Upper lobe of right lung (tissue), 1 donor: ENCODE measurements around the gene GBA3. TPM values are rescaled to one million over a fixed set of nuclear protein-coding genes. Genes with fewer than 3 reads are reported as not detected.

ENCODE experiments used
- ATAC-seq: fragments of 200-7000 bp; cut with Tn5 transposase; one replicate; pipeline ENCODE4 v1.9.1; 2020; ENCODE audit warnings: mild to moderate bottlenecking, moderate library complexity
- DNase-seq: peaks from one replicate; pipeline ENCODE4 v3.0.0-alpha.2; 2020
- H3K27ac ChIP-seq: fragments of 200-600 bp; one replicate; pipeline ENCODE4 v1.8.0; 2022
- H3K27me3 ChIP-seq: fragments of 200-600 bp; one replicate; pipeline ENCODE4 v1.8.0; 2022; ENCODE audit warnings: mild to moderate bottlenecking
- H3K36me3 ChIP-seq: fragments of 200-600 bp; one replicate; pipeline ENCODE4 v1.8.0; 2022
- H3K4me1 ChIP-seq: fragments of 200-600 bp; one replicate; pipeline ENCODE4 v1.8.0; 2022
- H3K4me3 ChIP-seq: fragments of 200-600 bp; one replicate; pipeline ENCODE4 v1.8.0; 2022; ENCODE audit warnings: mild to moderate bottlenecking
- H3K9me3 ChIP-seq: fragments of 200-600 bp; one replicate; pipeline ENCODE4 v1.8.0; 2022
- intact Hi-C: fragments of 100-400 bp; cut with DNase I; formaldehyde crosslinking; loops from one replicate; pipeline ENCODE4 v1.11.0; 2022
- long read RNA-seq: library from polyadenylated mRNA; unstranded; transcript quantifications from one replicate; pipeline ENCODE4 v2.0.0, GENCODE V29; 2021
- total RNA-seq: library from RNA; stranded (reverse); fragmentation: NEBNext Ultra II Directional; extraction: Animal tissue kit (Norgen Biotek cat#: 25700); gene quantifications from one replicate; pipeline ENCODE4 v1.2.1, GENCODE V29; 2021
- TF ChIP-seq, protein P1 (sequence below): fragments of 200-600 bp; IDR thresholded peaks from one replicate; pipeline ENCODE4 v1.8.0; 2022; ENCODE audit warnings: antibody characterized with exemption
- donor health status: DM: no; HTN: yes; CAD: no; lungs with severe emphysema.

The GBA3 gene
- total RNA-seq: 0.26 TPM
- long read RNA-seq: 0 reads

DNA sequence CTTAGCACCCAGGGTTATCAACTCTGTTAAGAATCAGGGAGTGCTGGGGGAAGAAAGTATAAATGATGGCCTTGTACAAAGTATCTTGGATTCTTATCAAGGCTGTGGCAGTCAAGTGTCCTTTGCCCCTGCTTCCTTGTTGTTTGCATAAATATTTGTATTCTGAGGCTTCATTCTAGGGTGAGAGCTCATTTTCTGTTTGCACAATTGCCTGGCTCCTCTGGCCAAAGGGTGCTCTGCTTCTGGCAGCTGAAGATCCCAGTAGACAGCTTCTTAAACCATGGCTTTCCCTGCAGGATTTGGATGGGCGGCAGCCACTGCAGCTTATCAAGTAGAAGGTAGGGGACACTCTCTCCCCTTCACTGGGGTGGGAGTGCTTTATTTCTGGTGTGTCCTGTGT lies at the start of gene GBA3:
GBA3 (plus strand) TSS at position 202 of the 400 bp plus-strand sequence.
- H3K4me3 ChIP-seq: no peak within 1 kb of the TSS
- no peaks in the 10 kb centered on the region for H3K36me3 ChIP-seq

DNA sequence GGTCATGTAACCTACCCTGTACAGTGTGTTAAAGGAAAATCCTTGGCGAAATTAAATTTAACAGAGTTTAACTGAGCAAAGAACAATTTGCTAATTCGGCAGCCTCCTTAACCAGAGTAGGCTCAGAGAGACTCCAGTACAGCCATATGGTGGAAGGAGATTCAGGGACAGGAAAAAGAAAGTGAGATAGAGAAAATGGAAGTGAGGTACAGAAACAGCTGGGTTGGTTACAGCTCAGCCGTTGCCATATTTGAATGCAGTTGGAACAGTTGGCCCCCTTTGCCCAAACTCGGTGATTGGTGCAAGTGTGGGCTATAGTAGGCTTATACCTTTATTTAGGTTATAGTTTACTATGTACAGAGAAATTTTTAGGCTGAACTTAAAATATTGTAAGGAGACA lies 48.8 kb upstream of the GBA3 start:
- intact Hi-C loops: no loop called here
- H3K9me3 ChIP-seq: no peaks in the 10 kb centered on the region
- DNase-seq: no peak
- H3K36me3 ChIP-seq: no peaks in the 10 kb centered on the region
- TF ChIP-seq, protein P1, sequence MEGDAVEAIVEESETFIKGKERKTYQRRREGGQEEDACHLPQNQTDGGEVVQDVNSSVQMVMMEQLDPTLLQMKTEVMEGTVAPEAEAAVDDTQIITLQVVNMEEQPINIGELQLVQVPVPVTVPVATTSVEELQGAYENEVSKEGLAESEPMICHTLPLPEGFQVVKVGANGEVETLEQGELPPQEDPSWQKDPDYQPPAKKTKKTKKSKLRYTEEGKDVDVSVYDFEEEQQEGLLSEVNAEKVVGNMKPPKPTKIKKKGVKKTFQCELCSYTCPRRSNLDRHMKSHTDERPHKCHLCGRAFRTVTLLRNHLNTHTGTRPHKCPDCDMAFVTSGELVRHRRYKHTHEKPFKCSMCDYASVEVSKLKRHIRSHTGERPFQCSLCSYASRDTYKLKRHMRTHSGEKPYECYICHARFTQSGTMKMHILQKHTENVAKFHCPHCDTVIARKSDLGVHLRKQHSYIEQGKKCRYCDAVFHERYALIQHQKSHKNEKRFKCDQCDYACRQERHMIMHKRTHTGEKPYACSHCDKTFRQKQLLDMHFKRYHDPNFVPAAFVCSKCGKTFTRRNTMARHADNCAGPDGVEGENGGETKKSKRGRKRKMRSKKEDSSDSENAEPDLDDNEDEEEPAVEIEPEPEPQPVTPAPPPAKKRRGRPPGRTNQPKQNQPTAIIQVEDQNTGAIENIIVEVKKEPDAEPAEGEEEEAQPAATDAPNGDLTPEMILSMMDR: no peak
- no peak overlapping the region for H3K4me3 ChIP-seq
- ATAC-seq: no peak
- H3K4me1 ChIP-seq: no peaks in the 10 kb centered on the region
- H3K27me3 ChIP-seq: no peaks in the 10 kb centered on the region
- no peak overlapping the region for H3K27ac ChIP-seq

More for the DNA sequence above, at the start of gene GBA3:
- no peaks in the 10 kb centered on the region for H3K4me1 ChIP-seq
- intact Hi-C loops: loop anchor here (10.0 kb wide), 1 partner anchor 288 kb away; no protein-coding TSS in a partner anchor
- TF ChIP-seq, protein P1: no peak
- no peaks in the 10 kb centered on the region for H3K9me3 ChIP-seq
- ATAC-seq: peak; percentile 50
- H3K27me3 ChIP-seq: no peaks in the 10 kb centered on the region
- DNase-seq: no peak
- no peak within 1 kb of the TSS for H3K27ac ChIP-seq

- DNase-seq (no peak), ATAC-seq (no peak)
- intact Hi-C loops: no loop called here
- Histone ChIP-seq H3K9me3 (no peaks in the 10 kb centered on the region), H3K4me3 (no peak overlapping the region), H3K4me1 (no peaks in the 10 kb centered on the region), H3K27me3 (no peaks in the 10 kb centered on the region), H3K27ac (no peak overlapping the region), H3K36me3 (no peaks in the 10 kb centered on the region)
- TF ChIP-seq, protein P1: no peak
Measured at GRCh38 chr4:22645481-22646182, 47.1 kb upstream of the GBA3 start.

DNA sequence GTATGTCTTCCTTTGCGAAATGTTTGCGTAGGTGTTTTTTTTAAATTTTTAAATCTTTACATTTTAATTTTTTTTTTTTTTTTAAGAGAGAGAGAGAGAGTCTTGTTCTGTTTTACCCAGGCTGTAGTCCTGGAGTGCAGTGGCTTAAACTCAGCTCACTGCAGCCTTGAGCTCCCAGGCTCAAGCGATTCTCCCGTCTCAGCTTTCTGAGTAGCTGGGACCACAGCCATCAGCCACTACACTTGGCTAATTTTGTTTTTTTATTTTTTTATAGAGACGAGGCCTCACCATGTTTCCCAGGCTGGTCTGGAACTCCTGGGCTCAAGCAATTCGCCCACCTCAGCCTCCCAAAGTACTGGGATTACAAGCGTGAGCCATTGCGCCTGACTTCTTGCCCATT lies 43.7 kb upstream of the GBA3 start:
- Histone ChIP-seq H3K4me1 (no peaks in the 10 kb centered on the region), H3K9me3 (no peaks in the 10 kb centered on the region), H3K4me3 (no peak overlapping the region), H3K36me3 (no peaks in the 10 kb centered on the region), H3K27me3 (no peaks in the 10 kb centered on the region), H3K27ac (no peak overlapping the region)
- intact Hi-C loops: no loop called here
- TF ChIP-seq, protein P1: no peak
- DNase-seq (no peak), ATAC-seq (no peak)

- no peaks in the 10 kb centered on the region for H3K36me3 ChIP-seq
- no peaks in the 10 kb centered on the region for H3K9me3 ChIP-seq
- ATAC-seq: no peak
- no peak overlapping the region for H3K27ac ChIP-seq
- TF ChIP-seq, protein P1: no peak
- intact Hi-C loops: no loop called here
- no peaks in the 10 kb centered on the region for H3K4me1 ChIP-seq
- H3K4me3 ChIP-seq: no peak overlapping the region
- no peak for DNase-seq
- H3K27me3 ChIP-seq: no peaks in the 10 kb centered on the region
Measured at GRCh38 chr4:22650771-22651170, 42.0 kb upstream of the GBA3 start.

- intact Hi-C loops: no loop called here
- no peak for ATAC-seq
- DNase-seq: no peak
- no peaks in the 10 kb centered on the region for H3K27me3 ChIP-seq
- TF ChIP-seq, protein P1: no peak
- no peak overlapping the region for H3K27ac ChIP-seq
- no peaks in the 10 kb centered on the region for H3K4me1 ChIP-seq
- no peaks in the 10 kb centered on the region for H3K36me3 ChIP-seq
- no peaks in the 10 kb centered on the region for H3K9me3 ChIP-seq
- H3K4me3 ChIP-seq: no peak overlapping the region
Measured at GRCh38 chr4:22653752-22654151, 39.0 kb upstream of the GBA3 start.
